ENCODE results near the gene ZNF420.
"Not testable (repeated sequence)": the region's sequence is repeated elsewhere in the genome, so short reads cannot be mapped to it uniquely, and the experiment has no call there.

The ZNF420 gene

DNA sequence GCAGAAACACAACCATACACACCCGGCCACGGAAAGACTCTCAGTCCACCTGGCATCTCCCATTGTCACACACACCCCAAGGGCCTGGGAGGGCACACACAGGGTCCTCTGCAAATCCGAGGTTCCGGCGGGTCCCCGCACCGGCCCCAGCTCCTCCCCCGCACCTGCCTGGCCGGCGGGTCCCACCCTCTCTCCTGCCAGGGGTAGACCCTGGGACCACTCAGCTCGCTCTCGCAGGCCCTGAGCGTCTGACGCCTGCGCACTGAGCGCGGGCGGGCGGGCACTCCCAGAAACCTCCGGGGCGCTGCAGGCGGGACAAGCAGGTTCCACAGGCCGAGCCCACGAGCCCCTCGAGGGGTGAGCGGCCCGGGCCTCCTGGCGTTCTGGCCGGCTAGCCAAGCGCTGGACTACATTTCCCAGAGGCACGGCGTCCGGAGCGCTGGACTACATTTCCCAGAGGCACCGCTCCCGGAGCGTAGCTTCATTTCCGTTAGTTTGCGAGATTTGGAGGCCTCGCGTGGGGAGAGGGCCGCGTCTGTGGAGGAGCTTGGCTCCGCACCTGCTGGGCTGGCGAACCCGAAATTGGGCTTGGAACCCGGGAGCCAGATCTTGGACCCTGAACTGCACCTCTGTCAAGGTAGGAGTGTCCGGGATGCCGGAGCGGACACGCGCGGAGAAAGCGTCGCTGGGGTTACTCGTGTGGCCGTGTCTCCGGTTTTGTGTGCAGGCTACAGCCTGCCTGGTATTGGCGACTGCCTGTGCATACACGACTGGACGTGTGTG lies at the start of gene ZNF420:
TSS of gene ZNF420 (plus strand) at position 500 of the 783 bp plus-strand sequence. CDS start 10,686 bp downstream, outside the sequence.
- DNase-seq = peak; percentile 91 to 97

DNA sequence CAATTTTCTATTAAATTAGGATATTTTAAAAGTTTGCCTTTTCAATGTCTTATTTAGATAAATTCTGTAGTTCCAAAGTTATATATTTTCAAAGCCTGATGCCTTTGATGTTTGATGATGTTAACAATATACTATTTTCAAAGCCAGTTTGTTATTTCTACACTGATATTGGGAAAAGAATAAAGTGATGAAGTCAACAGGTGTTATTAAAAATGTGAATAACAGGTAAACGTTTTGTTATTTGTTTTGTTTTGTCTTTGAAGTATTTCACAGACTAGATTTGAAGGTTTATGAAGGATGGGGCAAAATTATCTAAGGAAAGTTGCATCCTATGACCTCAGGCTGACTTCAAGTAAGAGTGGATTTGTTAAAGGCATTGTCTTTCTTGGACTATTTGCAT lies 33.1 kb upstream of the ZNF420 start:
- no peak for DNase-seq

DNA sequence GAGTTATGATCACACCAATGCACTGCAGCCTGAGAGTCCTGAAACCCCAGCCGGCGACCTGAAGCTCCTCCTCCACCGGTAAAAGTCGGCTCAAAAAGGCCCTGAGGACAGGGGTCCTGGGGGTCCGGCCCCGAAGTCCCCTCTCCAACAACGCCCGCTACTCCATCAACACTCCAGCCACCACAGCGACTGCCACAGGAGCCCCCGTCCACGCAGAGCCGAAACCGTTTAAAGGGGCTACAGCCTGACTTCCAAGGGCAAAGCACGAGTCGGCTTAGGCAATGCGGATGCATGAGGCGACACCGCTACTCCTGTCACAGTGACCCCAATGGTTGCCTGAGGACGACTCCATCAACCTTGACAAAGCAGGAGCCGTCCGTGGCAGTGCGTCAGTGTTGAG lies 22.9 kb upstream of the ZNF420 start:
- no peak for DNase-seq

DNA sequence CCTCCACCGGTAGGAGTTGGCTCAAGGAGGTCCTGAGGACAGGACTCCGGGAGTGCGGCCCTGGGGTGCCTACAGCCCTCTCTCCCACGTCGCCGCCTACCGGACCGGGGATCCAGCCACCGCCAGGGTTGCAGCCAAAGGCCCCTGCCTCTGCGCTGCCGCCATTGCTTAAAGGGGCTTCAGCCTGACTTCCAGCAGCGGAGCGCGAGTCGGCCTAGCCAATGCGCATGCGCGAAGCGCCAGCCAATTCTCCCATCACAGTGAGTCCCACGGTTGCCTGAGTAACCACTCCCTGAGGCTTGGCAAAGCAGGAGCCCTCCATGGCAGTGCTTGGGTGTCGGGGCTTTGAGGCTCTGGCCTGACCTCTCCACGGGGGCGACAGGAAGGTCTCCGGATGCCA lies 21.5 kb upstream of the ZNF420 start:
- no peak for DNase-seq

DNA sequence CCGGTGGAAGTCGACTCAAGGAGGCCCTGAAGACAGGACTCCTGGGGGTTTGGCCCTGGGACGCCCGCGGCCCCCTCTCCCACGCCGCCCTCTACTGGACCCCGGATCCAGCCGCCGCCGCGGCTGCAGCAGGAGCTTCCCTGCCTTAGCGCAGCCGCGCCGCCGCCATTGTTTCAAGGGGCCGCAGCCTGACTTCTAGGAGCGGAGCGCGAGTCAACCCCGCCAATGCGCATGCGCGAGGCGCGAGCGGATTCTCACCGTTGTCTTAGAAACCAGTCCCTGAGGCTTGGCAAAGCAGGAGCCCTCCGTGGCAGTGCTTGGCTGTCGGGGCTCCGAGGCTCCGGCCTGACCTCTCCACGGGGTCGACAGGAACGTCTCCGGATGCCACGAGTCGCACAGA lies 19.1 kb upstream of the ZNF420 start:
- DNase-seq = no peak

DNA sequence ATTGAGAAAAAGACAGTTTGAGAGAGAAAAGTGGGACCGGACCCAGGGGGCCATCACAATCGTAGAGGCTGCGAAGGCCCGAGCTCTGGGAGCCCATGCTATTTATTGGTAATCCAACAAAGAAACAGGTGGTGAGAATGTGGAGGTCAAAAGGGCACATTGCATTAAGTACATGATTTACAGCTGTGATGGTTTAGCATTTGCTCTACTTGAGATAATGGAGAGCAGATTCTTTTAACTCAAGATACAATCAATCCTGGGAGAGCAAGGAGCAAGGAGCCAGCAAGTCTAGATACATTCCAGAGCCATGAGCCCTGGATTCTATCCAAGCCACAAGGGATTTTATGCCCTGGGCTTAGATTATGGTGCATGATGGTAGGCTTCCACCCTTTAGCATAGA lies 13.3 kb upstream of the ZNF420 start:
- not testable (repeated sequence) for DNase-seq

DNA sequence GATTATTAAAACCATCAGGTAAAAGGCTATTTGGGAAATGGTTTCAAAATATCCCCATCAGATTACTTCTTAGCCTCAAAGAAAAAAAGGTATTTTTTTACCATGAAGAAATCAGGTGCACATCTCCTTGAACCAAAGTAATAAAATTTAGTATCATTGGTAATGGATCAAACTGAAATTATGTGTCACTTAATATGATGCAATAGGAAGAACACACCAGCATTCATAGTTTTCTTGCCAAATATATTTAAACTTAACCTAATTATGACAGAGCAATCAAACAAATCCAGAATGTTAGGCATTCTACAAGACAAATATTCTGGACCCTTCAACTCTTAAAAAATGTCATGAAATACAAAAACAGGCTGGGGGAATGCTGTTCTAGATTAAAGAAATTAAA lies 4.1 kb upstream of the ZNF420 start:
- DNase-seq = no peak

DNA sequence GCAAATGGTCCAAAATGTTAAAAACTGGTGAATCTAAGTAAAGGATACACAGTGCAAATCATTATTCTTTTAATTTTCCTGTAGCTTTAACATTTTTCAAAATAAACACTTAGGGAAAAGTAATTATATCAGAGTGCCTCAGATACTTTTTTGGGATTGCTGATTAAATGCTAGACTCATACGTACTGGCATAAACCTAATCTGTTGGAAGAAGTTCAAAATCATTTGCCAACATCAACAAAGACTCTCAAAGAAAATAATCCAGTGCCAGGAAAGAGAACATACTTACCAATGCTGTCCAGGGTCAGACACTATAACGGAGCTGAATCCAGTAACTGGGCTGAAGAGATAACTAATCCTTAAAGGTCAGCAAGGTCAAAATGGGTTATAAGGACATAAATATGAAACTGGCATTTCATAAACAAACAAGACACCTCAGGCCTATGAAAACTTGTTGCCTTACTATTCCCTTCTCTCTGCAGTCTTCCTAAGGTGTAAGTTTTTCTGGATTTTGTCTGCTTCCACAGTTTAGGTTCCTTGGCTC lies 3.3 kb upstream of the ZNF420 start:
- peak in 1 of 2 experiments; percentile 13 for DNase-seq

DNA sequence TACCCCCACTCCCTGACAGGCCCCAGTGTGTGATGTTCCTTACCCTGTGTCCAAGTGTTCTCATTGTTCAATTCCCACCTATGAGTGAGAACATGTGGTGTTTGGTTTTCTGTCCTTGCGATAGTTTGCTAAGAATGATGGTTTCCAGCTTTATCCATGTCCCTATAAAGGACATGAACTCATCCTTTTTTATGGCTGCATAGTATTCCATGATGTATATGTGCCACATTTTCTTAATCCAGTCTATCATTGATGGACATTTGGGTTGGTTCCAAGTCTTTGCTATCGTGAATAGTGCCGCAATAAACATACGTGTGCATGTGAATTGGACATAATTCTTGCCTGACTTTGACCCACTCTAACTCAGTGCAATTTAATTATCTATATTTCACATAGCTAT lies 1.7 kb upstream of the ZNF420 start:
- not testable (repeated sequence) for DNase-seq

DNA sequence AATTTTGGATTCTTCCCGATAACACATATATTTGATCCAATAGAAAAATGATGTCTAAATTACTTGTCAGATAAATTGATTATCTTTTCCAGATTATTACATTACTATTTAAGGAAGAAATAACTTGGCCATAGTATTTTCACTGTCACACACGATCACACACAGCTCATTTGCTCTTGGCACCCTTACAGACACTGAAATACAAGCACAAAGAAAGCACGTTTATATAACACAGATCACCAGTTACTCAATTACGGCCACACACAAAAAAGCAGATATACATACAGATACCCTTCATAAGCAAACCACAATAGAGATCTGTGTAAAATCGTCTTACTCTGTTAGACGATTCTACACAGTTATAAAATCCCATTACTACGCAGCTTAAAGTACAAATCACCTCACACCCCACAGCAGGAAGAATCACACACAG lies 716 bp upstream of the ZNF420 start:
- DNase-seq = peak in 1 of 2 experiments; percentile 62

DNA sequence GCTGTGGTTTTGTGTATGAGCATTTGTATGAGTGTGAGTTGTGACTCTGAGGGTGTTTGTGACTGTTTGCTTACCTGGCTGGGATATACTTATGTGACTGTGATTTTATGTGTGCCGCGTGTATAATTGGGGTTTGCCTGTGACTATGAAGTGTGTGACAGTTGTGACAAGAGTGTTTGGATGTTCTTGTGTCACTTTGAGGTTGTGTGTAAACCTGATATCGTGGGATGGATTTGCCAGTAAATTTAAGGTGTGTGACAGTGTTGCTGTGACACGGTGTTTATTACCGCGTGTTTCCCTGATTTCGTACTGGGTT lies 442 bp downstream of the ZNF420 start:
- no peak for DNase-seq

DNA sequence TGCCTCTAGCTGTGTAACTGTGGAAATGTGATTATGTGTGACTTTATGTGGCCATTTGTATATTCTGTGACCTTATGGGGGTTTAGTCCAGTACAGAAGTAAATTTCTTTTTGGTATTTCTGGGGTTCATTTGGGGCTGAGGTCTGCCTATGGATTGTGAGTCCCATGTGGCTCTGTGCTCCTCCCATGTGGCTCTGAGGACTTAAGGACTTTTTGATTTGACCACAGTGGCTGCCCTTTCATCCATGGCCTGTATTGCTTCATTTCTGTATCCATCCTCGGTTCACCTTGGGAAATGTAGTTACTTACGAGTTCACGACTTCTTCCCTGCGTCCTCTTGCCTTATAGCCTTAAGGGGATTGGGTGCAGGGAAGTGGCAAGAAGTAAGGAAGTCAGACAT lies 1.0 kb downstream of the ZNF420 start:
- DNase-seq = no peak

DNA sequence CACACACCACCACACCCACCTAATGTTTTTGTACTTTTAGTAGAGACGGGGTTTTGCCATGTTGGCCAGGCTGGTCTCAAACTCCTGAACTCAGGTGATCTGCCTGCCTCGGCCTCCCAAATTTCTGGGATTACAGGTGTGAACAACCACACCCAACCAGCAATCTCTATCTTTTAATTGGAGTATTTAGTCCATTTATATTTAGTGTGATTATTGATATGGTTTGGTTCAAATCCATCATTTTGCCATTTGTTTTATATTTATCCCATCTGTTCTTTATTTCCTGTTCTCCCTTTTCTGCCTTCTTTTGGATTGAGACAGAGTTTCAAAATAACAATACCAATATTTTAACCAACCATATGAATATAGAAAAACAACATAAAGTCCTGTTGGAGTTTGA lies 4.1 kb downstream of the ZNF420 start:
- no peak for DNase-seq

DNA sequence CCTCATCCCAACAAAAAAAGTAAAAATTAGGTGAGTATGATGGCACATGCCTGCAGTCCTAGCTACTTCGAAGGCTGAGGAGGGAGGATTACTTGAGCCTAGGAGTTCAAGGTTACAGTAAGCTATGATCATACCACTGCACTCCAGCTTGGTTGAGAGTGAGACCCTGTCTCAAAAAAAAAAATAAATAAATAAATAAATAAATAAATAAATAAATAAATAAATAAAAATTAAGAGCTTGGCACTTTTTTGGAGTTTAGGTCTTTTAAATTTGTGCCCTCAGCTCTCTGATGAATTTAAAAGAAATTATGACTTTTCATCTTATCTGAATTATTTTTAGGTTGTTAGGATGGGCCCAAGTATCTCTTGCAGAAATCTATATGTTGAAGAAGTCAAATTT lies 8.9 kb downstream of the ZNF420 start:
- DNase-seq = no peak

DNA sequence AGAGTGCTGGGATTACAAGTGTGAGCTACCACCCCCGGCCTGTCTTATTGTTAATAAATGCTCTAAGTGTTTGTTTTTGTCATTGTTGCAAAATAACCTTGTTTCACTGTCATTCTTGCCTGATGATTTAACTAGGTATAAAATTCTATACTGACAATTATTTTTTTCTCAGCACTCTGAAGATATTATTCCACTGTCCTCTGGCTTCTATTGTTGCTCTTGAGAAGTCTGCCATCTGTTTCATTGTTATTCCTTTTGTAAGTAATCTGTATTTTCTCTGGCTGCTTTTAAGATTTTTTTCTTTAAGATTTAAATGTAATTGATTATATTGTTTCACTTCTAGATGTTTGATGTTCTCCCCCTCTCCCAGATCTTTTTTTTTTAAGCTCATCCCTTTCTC lies 17.6 kb downstream of the ZNF420 start:
- no peak for DNase-seq

DNA sequence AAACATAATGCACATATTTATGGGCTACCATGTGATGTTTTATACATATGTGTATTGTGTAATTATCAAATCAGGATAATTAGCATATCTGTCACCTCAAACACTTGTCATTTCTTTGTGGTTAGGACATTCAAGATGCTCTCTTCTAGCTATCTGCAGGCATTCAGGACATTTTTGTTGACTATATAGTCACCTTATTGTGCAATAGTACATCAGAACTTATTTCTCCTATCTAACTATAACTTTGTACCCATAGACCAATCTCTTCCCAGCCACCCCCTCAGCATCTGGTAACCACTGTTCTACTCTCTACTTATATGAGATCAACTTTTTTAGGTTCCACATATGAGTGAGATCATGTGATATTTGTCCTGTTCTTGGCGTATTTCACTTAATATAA lies 20.3 kb downstream of the ZNF420 start:
- DNase-seq = no peak

DNA sequence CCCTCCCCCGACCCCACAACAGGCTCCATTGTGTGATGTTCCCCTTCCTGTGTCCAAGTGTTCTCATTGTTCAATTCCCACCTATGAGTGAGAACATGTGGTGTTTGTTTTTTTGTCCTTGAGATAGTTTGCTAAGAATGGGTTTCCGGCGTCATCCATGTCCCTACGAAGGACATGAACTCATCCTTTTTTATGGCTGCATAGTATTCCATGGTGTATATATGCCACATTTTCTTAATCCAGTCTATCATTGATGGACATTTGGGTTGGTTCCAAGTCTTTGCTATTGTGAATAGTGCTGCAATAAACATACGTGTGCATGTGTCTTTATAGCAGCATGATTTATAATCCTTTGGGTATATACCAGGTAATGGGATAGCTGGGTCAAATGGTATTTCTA lies 25.9 kb downstream of the ZNF420 start:
- not testable (repeated sequence) for DNase-seq

DNA sequence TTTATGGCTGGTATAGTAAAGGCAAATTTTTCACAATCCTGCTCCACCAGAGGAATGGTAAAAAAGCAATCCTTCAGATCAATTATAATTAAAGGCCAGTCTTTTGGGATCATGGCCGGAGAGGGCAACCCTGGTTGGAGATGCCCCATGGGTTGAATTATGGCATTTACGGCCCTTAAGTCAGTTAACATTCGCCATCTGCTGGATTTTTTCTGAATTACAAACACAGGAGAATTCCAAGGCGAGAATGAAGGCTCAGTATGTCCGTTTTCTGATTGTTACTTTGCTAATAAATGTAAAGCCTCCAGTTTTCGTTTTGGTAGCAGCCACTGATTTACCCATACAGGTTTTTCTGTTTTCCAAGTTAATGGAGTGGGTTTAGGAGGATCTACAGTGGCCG lies 33.5 kb downstream of the ZNF420 start:
- not testable (repeated sequence) for DNase-seq

DNA sequence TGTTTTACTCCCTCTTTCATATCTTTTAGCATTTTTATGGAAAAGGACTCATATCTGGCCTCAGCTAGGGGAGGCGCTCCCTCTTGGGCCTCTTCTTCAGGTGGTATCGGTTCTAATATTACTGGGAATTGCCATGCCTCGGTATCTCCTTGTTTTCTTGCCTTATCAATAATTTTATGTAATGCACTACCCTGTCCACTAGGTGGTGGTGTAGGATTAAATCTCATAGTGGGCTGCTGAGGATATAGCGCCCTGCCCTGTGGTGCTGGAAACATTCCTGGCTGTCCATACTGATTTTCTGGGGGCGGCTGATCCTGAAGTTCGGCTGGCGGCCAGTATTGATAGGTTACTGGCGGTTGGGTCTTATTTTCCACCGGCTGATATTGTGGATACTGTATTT lies 35.8 kb downstream of the ZNF420 start:
- DNase-seq = no peak

DNA sequence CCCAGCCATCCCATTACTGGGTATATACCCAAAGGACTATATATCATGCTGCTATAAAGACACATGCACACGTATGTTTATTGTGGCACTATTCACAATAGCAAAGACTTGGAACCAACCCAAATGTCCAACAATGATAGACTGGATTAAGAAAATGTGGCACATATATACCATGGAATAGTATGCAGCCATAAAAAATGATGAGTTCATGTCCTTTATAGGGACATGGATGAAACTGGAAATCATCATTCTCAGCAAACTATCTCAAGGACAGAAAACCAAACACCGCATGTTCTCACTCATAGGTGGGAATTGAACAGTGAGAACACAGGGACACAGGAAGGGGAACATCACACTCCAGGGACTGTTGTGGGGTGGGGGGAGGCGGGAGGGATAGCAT lies 43.9 kb downstream of the ZNF420 start:
- not testable (repeated sequence) for DNase-seq

DNA sequence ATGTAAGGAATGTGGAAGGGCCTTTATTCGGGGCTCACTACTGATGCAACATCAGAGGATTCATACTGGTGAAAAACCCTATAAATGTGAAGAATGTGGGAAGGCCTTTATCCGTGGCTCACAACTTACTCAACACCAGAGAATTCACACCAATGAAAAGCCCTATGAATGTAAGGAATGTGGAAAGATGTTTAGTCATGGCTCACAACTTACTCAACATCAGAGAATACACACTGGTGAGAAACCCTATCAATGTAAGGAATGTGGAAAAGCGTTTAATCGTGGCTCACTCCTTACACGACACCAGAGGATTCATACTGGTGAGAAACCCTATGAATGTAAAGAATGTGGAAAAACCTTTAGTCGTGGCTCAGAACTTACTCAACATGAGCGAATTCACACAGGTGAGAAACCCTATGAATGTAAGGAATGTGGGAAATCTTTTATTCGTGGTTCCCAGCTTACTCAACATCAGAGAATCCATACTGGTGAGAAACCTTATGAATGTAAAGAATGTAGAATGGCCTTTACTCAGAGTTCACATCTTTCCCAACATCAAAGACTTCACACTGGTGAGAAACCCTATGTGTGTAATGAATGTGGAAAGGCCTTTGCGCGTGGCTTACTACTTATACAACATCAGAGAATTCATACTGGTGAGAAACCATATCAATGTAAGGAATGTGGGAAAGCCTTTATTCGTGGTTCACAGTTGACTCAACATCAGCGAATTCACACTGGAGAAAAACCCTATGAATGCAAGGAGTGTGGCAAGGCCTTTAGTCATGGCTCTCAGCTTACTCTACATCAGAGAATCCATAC lies 50.0 kb downstream of the ZNF420 start:
- no peak for DNase-seq

DNA sequence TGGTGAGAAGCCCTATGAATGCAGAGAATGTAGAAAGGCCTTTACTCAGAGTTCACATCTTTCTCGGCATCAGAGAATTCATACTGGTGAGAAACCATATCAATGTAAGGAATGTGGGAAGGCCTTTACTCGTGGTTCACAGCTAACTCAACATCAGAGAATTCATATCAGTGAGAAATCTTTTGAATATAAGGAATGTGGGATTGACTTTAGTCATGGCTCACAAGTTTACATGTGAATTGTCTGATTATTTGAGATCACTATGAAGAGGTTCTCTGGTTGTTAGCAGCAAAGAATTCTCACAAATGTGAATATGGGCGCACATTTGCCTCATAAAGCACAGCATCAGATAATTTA lies 50.6 kb downstream of the ZNF420 start:
- DNase-seq = no peak

DNA sequence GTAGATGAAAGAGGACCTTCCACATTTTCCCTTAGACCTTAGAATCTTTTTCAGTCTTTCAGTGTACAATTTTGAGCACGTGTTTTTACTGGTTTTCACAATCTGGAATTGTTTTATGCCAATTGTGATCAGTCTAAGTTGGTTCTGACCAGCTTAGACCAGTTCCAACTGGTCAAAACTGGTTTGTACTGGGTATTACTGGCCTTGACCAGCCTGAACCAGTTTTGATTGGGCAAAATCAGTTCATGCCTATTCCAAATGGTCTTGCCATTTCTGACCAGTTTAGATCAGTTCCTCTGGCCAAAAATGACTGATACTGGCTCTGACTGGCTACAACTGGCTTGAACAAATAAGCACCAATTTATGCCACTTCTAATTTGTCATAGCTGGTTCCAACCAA lies 57.9 kb downstream of the ZNF420 start:
- no peak for DNase-seq

DNA sequence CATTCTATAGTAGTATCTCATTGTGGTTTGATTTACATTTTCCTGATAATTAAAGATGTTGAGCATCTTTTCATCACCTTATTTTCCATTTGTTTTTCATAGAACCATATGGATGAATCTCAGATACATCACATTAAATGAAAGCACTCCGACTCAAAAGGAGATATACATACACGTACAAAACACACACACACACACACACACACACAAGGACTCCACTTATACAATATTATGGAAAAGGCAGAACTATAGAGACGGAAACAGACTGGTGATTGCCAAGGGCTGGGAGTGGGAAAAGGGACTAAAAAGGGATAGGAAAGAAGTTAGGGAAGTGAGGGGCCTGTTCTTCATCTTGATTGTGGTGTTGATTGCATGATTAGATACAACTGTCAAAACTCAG lies 70.0 kb downstream of the ZNF420 start:
- DNase-seq = no peak

Measured in NCI-H2081 (cell line).